ENCODE measurements around the gene VPS13C.

VPS13C gene, protein sequence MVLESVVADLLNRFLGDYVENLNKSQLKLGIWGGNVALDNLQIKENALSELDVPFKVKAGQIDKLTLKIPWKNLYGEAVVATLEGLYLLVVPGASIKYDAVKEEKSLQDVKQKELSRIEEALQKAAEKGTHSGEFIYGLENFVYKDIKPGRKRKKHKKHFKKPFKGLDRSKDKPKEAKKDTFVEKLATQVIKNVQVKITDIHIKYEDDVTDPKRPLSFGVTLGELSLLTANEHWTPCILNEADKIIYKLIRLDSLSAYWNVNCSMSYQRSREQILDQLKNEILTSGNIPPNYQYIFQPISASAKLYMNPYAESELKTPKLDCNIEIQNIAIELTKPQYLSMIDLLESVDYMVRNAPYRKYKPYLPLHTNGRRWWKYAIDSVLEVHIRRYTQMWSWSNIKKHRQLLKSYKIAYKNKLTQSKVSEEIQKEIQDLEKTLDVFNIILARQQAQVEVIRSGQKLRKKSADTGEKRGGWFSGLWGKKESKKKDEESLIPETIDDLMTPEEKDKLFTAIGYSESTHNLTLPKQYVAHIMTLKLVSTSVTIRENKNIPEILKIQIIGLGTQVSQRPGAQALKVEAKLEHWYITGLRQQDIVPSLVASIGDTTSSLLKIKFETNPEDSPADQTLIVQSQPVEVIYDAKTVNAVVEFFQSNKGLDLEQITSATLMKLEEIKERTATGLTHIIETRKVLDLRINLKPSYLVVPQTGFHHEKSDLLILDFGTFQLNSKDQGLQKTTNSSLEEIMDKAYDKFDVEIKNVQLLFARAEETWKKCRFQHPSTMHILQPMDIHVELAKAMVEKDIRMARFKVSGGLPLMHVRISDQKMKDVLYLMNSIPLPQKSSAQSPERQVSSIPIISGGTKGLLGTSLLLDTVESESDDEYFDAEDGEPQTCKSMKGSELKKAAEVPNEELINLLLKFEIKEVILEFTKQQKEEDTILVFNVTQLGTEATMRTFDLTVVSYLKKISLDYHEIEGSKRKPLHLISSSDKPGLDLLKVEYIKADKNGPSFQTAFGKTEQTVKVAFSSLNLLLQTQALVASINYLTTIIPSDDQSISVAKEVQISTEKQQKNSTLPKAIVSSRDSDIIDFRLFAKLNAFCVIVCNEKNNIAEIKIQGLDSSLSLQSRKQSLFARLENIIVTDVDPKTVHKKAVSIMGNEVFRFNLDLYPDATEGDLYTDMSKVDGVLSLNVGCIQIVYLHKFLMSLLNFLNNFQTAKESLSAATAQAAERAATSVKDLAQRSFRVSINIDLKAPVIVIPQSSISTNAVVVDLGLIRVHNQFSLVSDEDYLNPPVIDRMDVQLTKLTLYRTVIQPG (N-terminal part only)

DNA sequence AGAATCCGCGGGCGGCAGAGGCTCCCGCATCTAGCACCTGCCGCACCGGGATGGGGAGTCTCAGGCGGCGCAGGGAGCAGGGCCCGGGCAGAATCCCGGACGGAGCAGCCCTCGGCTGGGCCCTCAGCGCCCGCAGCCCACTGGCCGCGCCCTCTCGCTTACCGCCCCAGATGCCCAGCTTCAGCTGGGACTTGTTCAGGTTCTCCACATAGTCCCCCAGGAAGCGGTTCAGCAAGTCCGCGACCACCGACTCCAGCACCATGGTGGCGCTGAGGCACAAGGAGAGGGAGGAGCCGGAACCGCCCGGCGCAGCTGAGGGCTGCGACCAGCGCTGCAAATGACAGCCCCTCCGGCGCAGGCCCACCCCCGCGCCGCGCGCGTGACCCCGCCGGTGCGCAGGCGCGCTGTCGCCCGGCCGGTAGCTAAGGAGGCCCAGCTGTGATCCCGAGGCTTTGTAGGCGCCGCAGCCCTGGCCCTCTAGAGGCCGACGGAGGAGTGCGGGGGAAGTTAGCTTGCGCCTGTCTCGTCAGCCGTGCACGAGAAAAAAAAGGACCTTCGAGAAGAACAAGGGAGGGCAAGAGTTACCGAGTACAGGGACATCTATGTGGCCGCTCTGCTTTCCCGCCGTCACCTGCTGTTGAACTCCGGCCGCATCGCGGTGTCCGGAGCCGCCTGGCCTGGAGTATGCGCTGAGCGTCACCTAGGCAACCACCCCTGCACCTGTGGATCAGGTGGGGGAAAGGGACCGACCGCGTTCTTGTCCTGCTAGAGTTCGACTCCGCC, at the start of gene VPS13C:
Gene VPS13C, minus strand, starts transcription at position 335 of the 783 bp plus-strand sequence. Its CDS starts 73 bp downstream, at position 262.
- peak; percentile 94 for DNase-seq

- DNase-seq = no peak
Observed at GRCh38 chr15:62109437-62109836, 49.2 kb upstream of the VPS13C start.

- no peak for DNase-seq
Observed at GRCh38 chr15:62108411-62108810, 48.2 kb upstream of the VPS13C start.

GRCh38 chr15:62107571-62108121, 47.4 kb upstream of the VPS13C start:
- DNase-seq = no peak

DNA sequence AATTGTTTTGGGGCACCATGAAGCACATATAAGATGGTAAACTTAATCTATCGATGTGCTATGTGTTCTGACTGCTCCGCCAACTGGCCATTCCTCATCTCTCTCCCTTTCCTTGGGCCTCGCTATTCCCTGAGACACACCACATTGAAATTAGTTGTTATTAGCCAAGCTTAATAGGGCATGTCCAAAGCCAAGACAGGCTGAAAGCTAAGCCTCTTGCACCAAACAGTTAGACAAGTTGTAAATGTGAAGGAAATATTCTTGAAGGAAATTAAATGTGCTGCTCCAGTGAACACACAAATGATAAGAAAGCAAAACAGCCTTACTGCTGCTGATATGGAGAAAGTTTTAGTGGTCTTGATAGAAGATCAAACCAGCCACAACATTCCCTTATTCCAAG, 45.8 kb upstream of the VPS13C start:
- DNase-seq = no peak

DNA sequence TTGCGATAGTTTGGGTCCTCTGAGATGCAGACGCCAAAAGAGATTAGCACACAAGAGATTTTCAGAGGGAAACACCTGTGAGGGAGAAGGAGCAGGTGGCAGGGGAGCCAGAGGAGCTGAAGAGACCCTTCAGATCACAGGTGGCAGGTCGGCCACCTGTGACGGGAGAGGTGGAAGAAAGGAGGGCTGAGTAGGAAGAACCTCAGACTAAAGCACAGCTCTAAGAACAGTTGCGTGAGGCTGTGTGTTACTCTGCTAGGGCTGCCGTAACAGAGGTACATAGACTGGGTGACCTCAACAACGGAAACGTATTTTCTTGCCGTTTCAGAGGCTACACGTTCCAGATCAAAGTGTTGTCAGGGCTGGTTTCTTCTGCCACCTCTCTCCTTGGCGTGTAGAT, 45.0 kb upstream of the VPS13C start:
- DNase-seq = no peak

DNA sequence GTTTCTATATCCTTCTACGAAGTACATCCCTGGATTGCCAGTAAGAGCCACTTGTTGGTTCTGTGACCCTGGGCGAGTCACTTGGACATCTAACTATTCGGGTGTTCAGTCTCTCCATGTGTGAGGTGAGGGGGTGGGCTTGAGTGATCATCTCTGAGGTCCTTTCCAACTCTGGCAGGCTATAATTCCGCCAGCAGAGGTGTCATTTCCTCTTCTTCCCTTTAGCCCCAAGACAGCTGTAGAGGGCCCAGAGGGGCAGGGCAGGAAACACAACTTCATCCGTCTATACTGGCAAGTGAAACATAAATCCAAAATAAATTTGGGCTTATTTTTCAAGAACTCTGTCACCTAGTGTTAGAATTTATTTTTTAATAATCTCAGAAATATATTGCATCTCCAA, 44.6 kb upstream of the VPS13C start:
- DNase-seq = no peak

GRCh38 chr15:62104401-62104800, 44.2 kb upstream of the VPS13C start:
- DNase-seq = no peak

- no peak for DNase-seq
Observed at GRCh38 chr15:62103431-62103830, 43.2 kb upstream of the VPS13C start.

GRCh38 chr15:62099094-62099601, 38.9 kb upstream of the VPS13C start:
- no peak for DNase-seq

GRCh38 chr15:62094388-62094787, 34.1 kb upstream of the VPS13C start:
- DNase-seq = no peak

DNA sequence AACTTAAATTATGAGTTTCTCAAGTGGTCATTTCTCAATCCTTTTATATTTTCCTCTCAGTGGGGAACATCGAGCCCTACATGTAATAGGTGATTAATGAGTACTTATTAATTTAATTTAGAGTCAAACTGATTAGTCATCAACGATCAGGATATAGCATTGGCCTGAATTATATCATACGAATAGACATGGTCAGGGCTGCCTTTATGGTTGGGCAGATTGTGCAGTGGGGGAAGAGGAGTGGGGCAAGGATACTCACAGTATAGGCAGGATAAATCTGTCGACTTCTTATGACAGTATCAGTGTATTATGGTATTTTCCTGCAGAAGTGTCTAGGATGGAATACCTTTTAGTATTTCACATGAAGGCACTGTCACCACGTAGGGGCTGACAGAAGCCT, 33.6 kb upstream of the VPS13C start:
- no peak for DNase-seq

DNA sequence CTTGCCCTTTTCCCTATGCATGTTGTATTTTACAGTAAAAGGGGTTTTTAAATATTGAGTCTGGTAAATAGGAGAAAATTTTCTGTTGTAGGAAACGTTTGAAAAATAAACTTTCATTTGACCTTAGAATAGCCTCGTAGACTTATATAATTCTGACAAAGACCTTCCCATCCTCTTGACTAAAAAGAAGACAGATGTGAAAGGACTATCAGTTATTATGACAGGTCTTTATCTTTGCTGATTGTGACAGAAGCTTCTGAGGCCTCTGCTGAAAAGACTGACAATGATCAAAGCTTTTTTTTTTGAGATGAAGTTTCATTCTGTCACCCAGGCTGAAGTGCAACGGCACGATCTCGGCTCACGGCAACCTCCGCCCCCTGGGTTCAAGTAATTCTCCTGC, 30.7 kb upstream of the VPS13C start:
- no peak for DNase-seq

DNA sequence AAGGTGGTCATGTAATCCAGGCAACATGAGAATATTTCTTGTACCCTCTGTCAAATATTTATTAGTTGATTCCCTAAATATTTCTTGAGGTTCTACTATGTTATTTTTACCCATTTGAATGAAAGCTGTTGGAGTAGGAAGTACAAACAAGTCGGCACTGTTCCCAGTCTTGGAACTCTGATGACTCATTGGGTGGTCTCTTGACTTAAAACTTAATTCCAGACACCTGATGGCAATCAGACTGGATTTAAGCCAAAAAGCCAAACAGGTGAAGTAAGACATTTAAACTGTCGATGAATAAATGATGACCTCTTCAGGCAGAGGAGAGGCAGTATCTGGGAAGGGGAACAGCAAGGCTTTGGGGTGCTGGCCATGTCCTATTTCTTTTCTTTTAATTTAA, 29.4 kb upstream of the VPS13C start:
- DNase-seq = no peak

DNA sequence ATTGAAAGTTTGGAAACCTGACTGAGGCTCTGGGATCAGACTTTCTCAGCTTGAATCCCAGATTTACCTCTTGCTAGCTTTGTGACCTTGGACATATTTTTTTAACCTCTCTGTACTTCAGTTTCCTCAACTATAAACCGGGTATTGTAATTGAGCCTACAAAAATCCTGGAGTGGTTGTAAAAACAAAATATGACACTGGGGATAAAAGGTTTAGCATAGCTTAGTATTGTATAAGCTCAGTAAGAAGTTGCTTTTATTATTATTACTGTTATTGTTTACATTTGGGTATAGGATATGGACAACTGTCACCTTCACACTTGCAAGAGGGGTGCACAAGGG, 28.1 kb upstream of the VPS13C start:
- no peak for DNase-seq

DNA sequence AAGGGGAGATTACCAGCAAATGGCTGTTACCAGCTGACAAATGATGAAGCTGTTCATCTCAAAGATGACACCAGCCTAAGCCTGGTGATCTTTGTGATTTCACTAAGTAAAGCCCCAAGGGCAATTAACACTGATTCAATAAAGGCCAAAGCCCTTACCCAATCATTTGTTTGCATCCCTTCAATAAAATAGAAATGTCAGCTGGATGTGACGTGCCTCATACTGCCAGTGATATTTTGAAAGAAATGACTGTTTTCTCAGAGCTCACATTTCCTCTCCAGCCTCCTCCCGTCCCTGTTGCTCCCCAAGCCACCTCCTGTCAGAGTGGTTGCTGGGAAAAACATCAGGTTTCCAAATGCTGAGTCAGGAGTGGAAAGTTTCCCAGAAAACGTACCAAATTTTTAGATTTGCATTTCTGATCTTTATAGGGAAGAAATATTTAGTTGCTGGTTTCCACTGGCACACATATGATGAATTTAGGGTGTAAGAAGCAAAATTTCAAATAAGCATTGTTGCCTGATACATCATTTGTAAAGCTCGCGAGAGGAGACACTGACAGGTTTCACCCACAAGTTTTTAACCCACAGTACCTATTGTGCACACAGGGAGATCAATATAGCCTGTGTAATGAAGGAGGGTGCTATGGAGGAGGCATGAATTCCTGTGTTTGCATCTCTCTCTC, 27.6 kb upstream of the VPS13C start:
- no peak for DNase-seq

DNA sequence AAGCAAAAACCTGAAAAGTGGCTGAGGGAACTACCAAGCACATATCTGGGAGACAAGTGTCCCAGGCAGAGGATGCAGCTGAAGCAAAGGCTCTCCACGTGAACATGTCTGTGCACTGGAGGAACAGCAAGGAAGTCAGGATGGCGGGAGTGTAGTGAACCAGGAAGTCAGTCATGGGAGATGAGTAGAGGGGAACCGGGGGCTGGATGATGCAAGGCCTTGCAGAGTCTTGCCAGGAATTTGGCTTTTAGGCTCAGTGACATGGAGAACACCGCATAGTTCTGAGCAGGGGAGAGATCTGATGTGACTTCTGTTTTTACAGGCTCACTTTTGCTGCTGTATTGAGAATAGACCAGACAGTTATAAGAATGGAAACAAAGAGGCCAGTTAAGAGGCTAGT, 25.5 kb upstream of the VPS13C start:
- no peak for DNase-seq

- DNase-seq = no peak
Observed at GRCh38 chr15:62083194-62084154, 23.2 kb upstream of the VPS13C start.

DNA sequence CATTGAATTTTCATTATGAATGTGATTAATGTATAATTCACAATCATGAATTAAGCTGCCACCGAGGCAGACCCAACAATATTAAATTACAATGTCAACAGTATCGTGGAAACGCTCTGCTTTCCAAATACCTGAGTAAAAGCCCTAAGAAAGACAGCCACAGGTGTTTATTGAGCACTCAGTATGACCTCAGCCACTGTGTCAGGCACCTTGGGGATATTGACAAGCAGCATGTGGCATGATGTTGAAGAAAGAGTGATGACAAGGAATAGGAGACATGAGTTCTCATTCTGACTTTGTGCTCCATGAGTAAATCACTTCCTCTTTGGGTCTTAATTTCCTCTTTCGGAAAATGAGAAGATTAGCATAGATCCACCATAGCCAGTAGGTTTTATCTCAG, 19.3 kb upstream of the VPS13C start:
- no peak for DNase-seq

Measured in CD4-positive, alpha-beta T cell treated with Interleukin-4 for 4 hours (primary cell).